Measurements from ENCODE around the gene C14orf119. TPM values are rescaled to one million over a fixed set of nuclear protein-coding genes. Genes with fewer than 3 reads are reported as not detected.

The C14orf119 gene
- total RNA-seq, 2 experiments from 2014 or later: 42.4 to 44.5 TPM

GRCh38 chr14:23129759-23130316 lies 34.5 kb downstream of the C14orf119 start:
- Histone ChIP-seq H3K4me2 (ENCODE audit: low read length) (no peak overlapping the region), H3K36me3 (ENCODE audit: insufficient read depth, low read length) (no peaks in the 10 kb centered on the region), H3K79me2 (ENCODE audit: insufficient read depth, low read depth, low read length) (no peaks in the 10 kb centered on the region), H3K4me1 (ENCODE audit: insufficient read depth, low read length, poor library complexity, severe bottlenecking) (peaks cover 6% of the 10 kb centered on the region), H3K9me3 (ENCODE audit: low read length) (no peaks in the 10 kb centered on the region), H4K20me1 (ENCODE audit: insufficient read depth, low read length) (no peaks in the 10 kb centered on the region), H2AFZ (ENCODE audit: low read length) (no peak overlapping the region), H3K27ac (ENCODE audit: low read depth, low read length, poor library complexity, severe bottlenecking) (no peak overlapping the region), H3K4me3 (ENCODE audit: low read depth, low read length, poor library complexity, severe bottlenecking) (no peak overlapping the region), H3K9me2 (ENCODE audit: insufficient read depth, low read length) (no peaks in the 10 kb centered on the region)
- CTCF ChIA-PET (ENCODE audit: unreplicated experiment): interaction anchor here (2.1 kb wide), 1 partner anchor 9 kb away, joined by 8 read pairs; no protein-coding TSS in a partner anchor
- no peak for TF ChIP-seq EZH2phosphoT487 (IDR thresholded peaks at IDR 0.05; ENCODE audit: borderline replicate concordance, low read depth, low read length)
- TF ChIP-seq CTCF (conservative IDR thresholded peaks at IDR 0.05; ENCODE audit: low read length): no peak
- BruUV-seq (replicated peaks): no TSS peak
- POLR2A ChIA-PET: interaction anchor here (0.6 kb wide), 2 partner anchors 35 to 48 kb away, joined by 3 read pairs; no protein-coding TSS in a partner anchor
- intact Hi-C loops (cut with micrococcal nuclease; ENCODE audit: unreplicated experiment): no loop called here
- DNase-seq (ENCODE audit: low spot score): no peak

DNA sequence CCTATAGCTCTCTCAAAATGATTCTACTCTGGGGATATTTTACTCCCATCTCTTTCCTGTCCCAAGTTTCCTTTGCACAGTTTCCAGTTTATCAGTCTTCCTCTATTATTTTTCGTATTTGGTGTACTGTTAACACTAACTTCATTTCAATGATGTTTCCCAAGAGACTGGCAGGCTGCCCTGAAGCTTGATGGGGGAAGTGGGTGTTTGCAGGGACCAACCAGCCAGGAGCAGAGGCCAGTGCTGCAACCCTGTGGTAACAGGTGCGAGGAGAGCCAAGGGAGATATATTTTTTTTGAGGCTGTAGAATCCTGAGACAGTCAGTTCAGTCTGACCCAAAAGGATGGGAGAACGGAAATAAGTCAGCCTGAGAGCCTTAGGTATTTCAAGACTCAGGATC lies 35.6 kb downstream of the C14orf119 start:
- POLR2A ChIA-PET: no interaction called here
- Histone ChIP-seq H4K20me1 (ENCODE audit: insufficient read depth, low read length) (no peaks in the 10 kb centered on the region), H3K4me3 (ENCODE audit: low read depth, low read length, poor library complexity, severe bottlenecking) (no peak overlapping the region), H3K27ac (ENCODE audit: low read depth, low read length, poor library complexity, severe bottlenecking) (no peak overlapping the region), H3K4me2 (ENCODE audit: low read length) (no peak overlapping the region), H2AFZ (ENCODE audit: low read length) (no peak overlapping the region), H3K9me2 (ENCODE audit: insufficient read depth, low read length) (no peaks in the 10 kb centered on the region), H3K4me1 (ENCODE audit: insufficient read depth, low read length, poor library complexity, severe bottlenecking) (peaks cover 6% of the 10 kb centered on the region), H3K36me3 (ENCODE audit: insufficient read depth, low read length) (no peaks in the 10 kb centered on the region), H3K9me3 (ENCODE audit: low read length) (no peaks in the 10 kb centered on the region), H3K79me2 (ENCODE audit: insufficient read depth, low read depth, low read length) (no peaks in the 10 kb centered on the region)
- CTCF ChIA-PET (ENCODE audit: unreplicated experiment): interaction anchor here (2.1 kb wide), 1 partner anchor 10 kb away, joined by 8 read pairs; no protein-coding TSS in a partner anchor
- no TSS peak for BruUV-seq (replicated peaks)
- TF ChIP-seq EZH2phosphoT487 (IDR thresholded peaks at IDR 0.05; ENCODE audit: borderline replicate concordance, low read depth, low read length): no peak
- no peak for TF ChIP-seq CTCF (conservative IDR thresholded peaks at IDR 0.05; ENCODE audit: low read length)
- no peak for DNase-seq (ENCODE audit: low spot score)
- intact Hi-C loops (cut with micrococcal nuclease; ENCODE audit: unreplicated experiment): no loop called here

- intact Hi-C loops (cut with micrococcal nuclease; ENCODE audit: unreplicated experiment): no loop called here
- no peaks in the 10 kb centered on the region for H3K36me3 ChIP-seq (ENCODE audit: insufficient read depth, low read length)
- H3K4me2 ChIP-seq (ENCODE audit: low read length): no peak overlapping the region
- CTCF ChIA-PET (ENCODE audit: unreplicated experiment): interaction anchor here (2.1 kb wide), 1 partner anchor 11 kb away, joined by 8 read pairs; no protein-coding TSS in a partner anchor
- no peak overlapping the region for H3K27ac ChIP-seq (ENCODE audit: low read depth, low read length, poor library complexity, severe bottlenecking)
- no peaks in the 10 kb centered on the region for H4K20me1 ChIP-seq (ENCODE audit: insufficient read depth, low read length)
- no peak for DNase-seq (ENCODE audit: low spot score)
- TF ChIP-seq EZH2phosphoT487 (IDR thresholded peaks at IDR 0.05; ENCODE audit: borderline replicate concordance, low read depth, low read length) (no peak), CTCF (conservative IDR thresholded peaks at IDR 0.05; ENCODE audit: low read length) (no peak)
- H2AFZ ChIP-seq (ENCODE audit: low read length): no peak overlapping the region
- H3K9me2 ChIP-seq (ENCODE audit: insufficient read depth, low read length): no peaks in the 10 kb centered on the region
- no TSS peak for BruUV-seq (replicated peaks)
- no peaks in the 10 kb centered on the region for H3K79me2 ChIP-seq (ENCODE audit: insufficient read depth, low read depth, low read length)
- H3K4me1 ChIP-seq (ENCODE audit: insufficient read depth, low read length, poor library complexity, severe bottlenecking): peaks cover 6% of the 10 kb centered on the region
- H3K9me3 ChIP-seq (ENCODE audit: low read length): no peaks in the 10 kb centered on the region
- POLR2A ChIA-PET: no interaction called here
- H3K4me3 ChIP-seq (ENCODE audit: low read depth, low read length, poor library complexity, severe bottlenecking): no peak overlapping the region
These were observed 36.2 kb downstream of the C14orf119 start for GRCh38 chr14:23131482-23131881.

Data from OCI-LY7 (cell line).